Measurements from ENCODE around the gene NTM.

DNA sequence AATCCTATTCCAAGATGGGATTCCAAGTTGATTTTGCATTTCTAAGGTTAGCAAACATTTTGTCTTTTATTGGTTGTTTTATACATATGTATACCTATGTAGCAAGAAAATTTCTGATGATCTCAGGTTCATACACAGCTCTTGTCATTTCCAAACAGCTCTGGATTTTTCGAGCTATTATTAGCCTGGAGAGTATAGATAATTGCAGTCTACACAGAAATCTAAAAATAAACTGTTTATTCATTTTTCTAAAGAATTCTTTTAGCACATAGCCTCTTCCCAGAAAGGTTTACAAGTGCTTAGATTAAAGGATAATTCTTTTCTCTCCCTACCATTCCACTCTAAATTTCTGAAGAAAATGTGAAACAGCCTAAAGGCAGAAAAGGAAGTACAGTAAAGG, 705.0 kb downstream of the NTM start:
- TF ChIP-seq, protein P1, sequence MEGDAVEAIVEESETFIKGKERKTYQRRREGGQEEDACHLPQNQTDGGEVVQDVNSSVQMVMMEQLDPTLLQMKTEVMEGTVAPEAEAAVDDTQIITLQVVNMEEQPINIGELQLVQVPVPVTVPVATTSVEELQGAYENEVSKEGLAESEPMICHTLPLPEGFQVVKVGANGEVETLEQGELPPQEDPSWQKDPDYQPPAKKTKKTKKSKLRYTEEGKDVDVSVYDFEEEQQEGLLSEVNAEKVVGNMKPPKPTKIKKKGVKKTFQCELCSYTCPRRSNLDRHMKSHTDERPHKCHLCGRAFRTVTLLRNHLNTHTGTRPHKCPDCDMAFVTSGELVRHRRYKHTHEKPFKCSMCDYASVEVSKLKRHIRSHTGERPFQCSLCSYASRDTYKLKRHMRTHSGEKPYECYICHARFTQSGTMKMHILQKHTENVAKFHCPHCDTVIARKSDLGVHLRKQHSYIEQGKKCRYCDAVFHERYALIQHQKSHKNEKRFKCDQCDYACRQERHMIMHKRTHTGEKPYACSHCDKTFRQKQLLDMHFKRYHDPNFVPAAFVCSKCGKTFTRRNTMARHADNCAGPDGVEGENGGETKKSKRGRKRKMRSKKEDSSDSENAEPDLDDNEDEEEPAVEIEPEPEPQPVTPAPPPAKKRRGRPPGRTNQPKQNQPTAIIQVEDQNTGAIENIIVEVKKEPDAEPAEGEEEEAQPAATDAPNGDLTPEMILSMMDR (IDR thresholded peaks at IDR 0.05; ENCODE audit: poor library complexity, severe bottlenecking) = no peak
- TF ChIP-seq POLR2AphosphoS5 (IDR thresholded peaks at IDR 0.05) (no peak), EZH2 (IDR thresholded peaks at IDR 0.05; ENCODE audit: borderline replicate concordance, insufficient read depth, low read length, poor library complexity, severe bottlenecking) (no peak), TAF1 (IDR thresholded peaks at IDR 0.05; ENCODE audit: low read depth) (no peak), EP300 (conservative IDR thresholded peaks at IDR 0.05; ENCODE audit: poor library complexity, severe bottlenecking) (no peak)

All from neural cell (in vitro differentiated cells).